Calu3 (cell line): Measurements from ENCODE around the gene TCAP. TPM values are rescaled to one million over a fixed set of nuclear protein-coding genes. Genes with fewer than 3 reads are reported as not detected.
A peak's percentile ranks its signal among the peaks of the same experiment; 100 is the strongest.

Experiments
- BruUV-seq: library from RNA; stranded (reverse); fragments of 400-500 nt; replicated peaks from 2 replicates; lab custom pipeline; 2021; lab: Mats Ljungman, UMichigan
- CTCF ChIA-PET: fragments of 300-600 bp; sonication (Branson Sonifier 250); formaldehyde crosslinking; loops from one replicate; lab custom pipeline; 2022; ENCODE audit warnings: antibody characterized with exemption; lab: Charles Lee
- DNase-seq: peaks from one replicate; pipeline ENCODE4 v3.0.0; 2022
- H3K27ac Mint-ChIP-seq: one replicate; pipeline ENCODE4 v1.8.0; 2022; ENCODE audit warnings: mixed read lengths; ENCODE audit not compliant: unreplicated experiment
- H3K27me3 Mint-ChIP-seq: one replicate; pipeline ENCODE4 v1.8.0; 2022; ENCODE audit warnings: mixed read lengths; ENCODE audit not compliant: unreplicated experiment
- H3K36me3 Mint-ChIP-seq: one replicate; pipeline ENCODE4 v1.8.0; 2022; ENCODE audit warnings: mild to moderate bottlenecking, moderate library complexity, mixed read lengths; ENCODE audit not compliant: insufficient read depth, unreplicated experiment
- H3K4me1 Mint-ChIP-seq: one replicate; pipeline ENCODE4 v1.8.0; 2022; ENCODE audit warnings: mild to moderate bottlenecking, low read depth, mixed read lengths; ENCODE audit not compliant: unreplicated experiment
- H3K4me3 Mint-ChIP-seq: one replicate; pipeline ENCODE4 v1.8.0; 2022; ENCODE audit warnings: mild to moderate bottlenecking, low read depth, moderate library complexity, mixed read lengths; ENCODE audit not compliant: unreplicated experiment
- H3K9me3 Mint-ChIP-seq: one replicate; pipeline ENCODE4 v1.8.0; 2022; ENCODE audit warnings: low read depth, mixed read lengths; ENCODE audit not compliant: unreplicated experiment
- CTCF ChIP-seq: fragments of 200-600 bp; IDR thresholded peaks from one replicate; pipeline ENCODE4 v1.8.0; 2022; ENCODE audit warnings: antibody characterized with exemption; ENCODE audit not compliant: unreplicated experiment
- intact Hi-C: fragments of 100-400 bp; cut with micrococcal nuclease; formaldehyde crosslinking; loops from one replicate; pipeline ENCODE4 v1.10.0; 2022; ENCODE audit not compliant: unreplicated experiment
- total RNA-seq: library from RNA; stranded (reverse); gene quantifications from 2 replicates; pipeline ENCODE4 v1.2.3, GENCODE V29; 2022

TCAP gene
- total RNA-seq, 1 experiment from 2014 or later = 51.5 TPM

GRCh38 chr17:39705786-39706348 lies 40.7 kb downstream of the TCAP start:
- peaks cover 91% of the 10 kb centered on the region for H3K4me1 Mint-ChIP-seq
- intact Hi-C loops = loop anchor here (1.0 to 5.0 kb wide), 16 partner anchors 17 to 391 kb away; partner anchors contain the start of genes IKZF3, LRRC3C, MIEN1 and ORMDL3
- no peaks in the 10 kb centered on the region for H3K27me3 Mint-ChIP-seq
- H3K4me3 Mint-ChIP-seq = peak overlapping the region; percentile 71
- H3K9me3 Mint-ChIP-seq = no peaks in the 10 kb centered on the region
- BruUV-seq = TSS peak; percentile 75
- H3K27ac Mint-ChIP-seq = peak overlapping the region; percentile 67
- CTCF ChIA-PET = interaction anchor here (0.5 to 161.2 kb wide), 60 partner anchors 9 to 1193 kb away, joined by 3 to 42089 read pairs (median 4); partner anchors contain the start of genes ERBB2, FBXL20, GRB7 and GSDMA
- peak; percentile 100 for DNase-seq
- peaks cover 100% of the 10 kb centered on the region for H3K36me3 Mint-ChIP-seq
- no peak for TF ChIP-seq CTCF

GRCh38 chr17:39706383-39706782 lies 41.2 kb downstream of the TCAP start:
- Mint-ChIP-seq H3K27me3 (no peaks in the 10 kb centered on the region), H3K27ac (peak overlapping the region; percentile 67), H3K36me3 (peaks cover 100% of the 10 kb centered on the region), H3K9me3 (no peaks in the 10 kb centered on the region), H3K4me3 (peak overlapping the region; percentile 71), H3K4me1 (peaks cover 86% of the 10 kb centered on the region)
- CTCF ChIA-PET = interaction anchor here (0.5 to 161.2 kb wide), 47 partner anchors 9 to 1193 kb away, joined by 3 to 42089 read pairs (median 6); partner anchors contain the start of genes ERBB2, FBXL20, GRB7 and GSDMA
- peak; percentile 100 for DNase-seq
- TF ChIP-seq CTCF = no peak
- intact Hi-C loops = loop anchor here (1.0 to 5.0 kb wide), 16 partner anchors 18 to 391 kb away; partner anchors contain the start of genes IKZF3, LRRC3C, MIEN1 and ORMDL3
- no TSS peak for BruUV-seq

GRCh38 chr17:39706921-39707337 lies 41.8 kb downstream of the TCAP start:
- Mint-ChIP-seq H3K27me3 (no peaks in the 10 kb centered on the region), H3K36me3 (peaks cover 100% of the 10 kb centered on the region), H3K27ac (peak overlapping the region; percentile 67), H3K9me3 (no peaks in the 10 kb centered on the region), H3K4me3 (peak overlapping the region; percentile 71), H3K4me1 (peaks cover 80% of the 10 kb centered on the region)
- intact Hi-C loops = loop anchor here (1.0 to 5.0 kb wide), 17 partner anchors 8 to 390 kb away; partner anchors contain the start of genes IKZF3, LRRC3C, MIEN1 and ORMDL3
- TF ChIP-seq CTCF = no peak
- BruUV-seq = no TSS peak
- DNase-seq = peak; percentile 100
- CTCF ChIA-PET = interaction anchor here (0.6 to 161.2 kb wide), 36 partner anchors 8 to 792 kb away, joined by 3 to 42089 read pairs (median 10); partner anchors contain the start of genes ERBB2, FBXL20, GRB7 and GSDMA

DNA sequence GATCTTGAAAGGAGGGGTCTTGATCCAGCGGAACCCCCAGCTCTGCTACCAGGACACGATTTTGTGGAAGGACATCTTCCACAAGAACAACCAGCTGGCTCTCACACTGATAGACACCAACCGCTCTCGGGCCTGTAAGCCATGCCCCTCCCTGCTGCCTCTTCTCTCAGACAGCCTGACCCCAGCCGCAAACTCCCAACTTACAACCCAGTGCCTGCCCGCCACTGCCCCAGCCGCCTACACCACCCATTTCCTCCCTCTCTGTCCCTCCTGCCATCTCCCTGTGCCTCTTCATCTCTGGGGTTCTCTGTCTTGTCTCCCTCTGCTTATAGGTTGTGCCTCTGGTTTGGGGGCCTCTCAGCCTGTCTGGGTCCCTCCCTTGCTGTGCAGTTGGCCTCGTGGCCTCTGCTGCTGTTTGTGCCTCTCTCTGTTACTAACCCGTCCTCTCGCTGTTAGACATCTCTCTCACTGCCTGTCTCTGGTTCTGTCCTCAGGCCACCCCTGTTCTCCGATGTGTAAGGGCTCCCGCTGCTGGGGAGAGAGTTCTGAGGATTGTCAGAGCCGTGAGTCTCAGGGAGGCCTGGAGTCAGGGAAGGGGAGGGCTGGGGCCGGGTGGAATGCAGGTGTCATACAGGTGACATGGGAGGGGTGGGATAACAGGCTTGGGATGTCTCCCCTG lies 44.3 kb downstream of the TCAP start:
- no peak for DNase-seq
- no TSS peak for BruUV-seq
- H3K4me3 Mint-ChIP-seq = peak overlapping the region; percentile 0
- peaks cover 55% of the 10 kb centered on the region for H3K4me1 Mint-ChIP-seq
- H3K9me3 Mint-ChIP-seq = no peaks in the 10 kb centered on the region
- H3K27ac Mint-ChIP-seq = peak overlapping the region; percentile 3
- no peaks in the 10 kb centered on the region for H3K27me3 Mint-ChIP-seq
- peaks cover 98% of the 10 kb centered on the region for H3K36me3 Mint-ChIP-seq
- intact Hi-C loops = loop anchor here (5.0 kb wide), 1 partner anchor 388 kb away; no protein-coding TSS in a partner anchor
- CTCF ChIA-PET = interaction anchor here (1.1 to 161.2 kb wide), 10 partner anchors 5 to 318 kb away, joined by 3 to 42089 read pairs (median 210); partner anchors contain the start of genes ERBB2, GRB7, GSDMA and GSDMB
- TF ChIP-seq CTCF = no peak
